H9 (cell line): ENCODE measurements around the gene NR4A2. TPM values are rescaled to one million over a fixed set of nuclear protein-coding genes. Genes with fewer than 3 reads are reported as not detected.

Source experiments
- DNase-seq: peaks from one replicate; pipeline ENCODE4 v3.0.0-alpha.2; 2017
- H2AFZ ChIP-seq: one replicate; pipeline ENCODE4 v1.6.1; 2013; ENCODE audit warnings: mild to moderate bottlenecking, low read length, control low read depth, moderate library complexity
- H2AK5ac ChIP-seq: 2 replicates; pipeline ENCODE4 v1.6.1; 2013; ENCODE audit warnings: low read length, control low read depth, mixed read lengths; ENCODE audit not compliant: insufficient read length
- H2BK120ac ChIP-seq: one replicate; pipeline ENCODE4 v1.6.1; 2013; ENCODE audit warnings: low read depth, mild to moderate bottlenecking, low read length, control low read depth, inconsistent platforms; ENCODE audit not compliant: poor library complexity, severe bottlenecking
- H2BK12ac ChIP-seq: 2 replicates; pipeline ENCODE4 v1.6.1; 2013; ENCODE audit warnings: low read length, control low read depth, mixed read lengths, low read depth; ENCODE audit not compliant: insufficient read length
- H2BK15ac ChIP-seq: 2 replicates; pipeline ENCODE4 v1.6.1; 2013; ENCODE audit warnings: low read depth, low read length, control low read depth
- H2BK20ac ChIP-seq: one replicate; pipeline ENCODE4 v1.6.1; 2013; ENCODE audit warnings: low read depth, mild to moderate bottlenecking, low read length, control low read depth, inconsistent platforms; ENCODE audit not compliant: poor library complexity, severe bottlenecking
- H2BK5ac ChIP-seq: 2 replicates; pipeline ENCODE4 v1.6.1; 2013; ENCODE audit warnings: low read length, control low read depth, mixed read lengths; ENCODE audit not compliant: insufficient read length
- H3K14ac ChIP-seq: 2 replicates; pipeline ENCODE4 v1.6.1; 2013; ENCODE audit warnings: low read length, control low read depth; ENCODE audit not compliant: insufficient read depth
- H3K18ac ChIP-seq: 2 replicates; pipeline ENCODE4 v1.6.1; 2013; ENCODE audit warnings: low read depth, mild to moderate bottlenecking, mixed read lengths, low read length, control low read depth; ENCODE audit not compliant: insufficient read length
- H3K23ac ChIP-seq: 2 replicates; pipeline ENCODE4 v1.6.1; 2013; ENCODE audit warnings: low read length, control low read depth, mixed read lengths, low read depth; ENCODE audit not compliant: insufficient read length
- H3K23me2 ChIP-seq: 2 replicates; pipeline ENCODE4 v1.6.1; 2013; ENCODE audit warnings: low read depth, mild to moderate bottlenecking, mixed read lengths, low read length, control low read depth; ENCODE audit not compliant: insufficient read length, poor library complexity, severe bottlenecking
- H3K27ac ChIP-seq: 2 replicates; pipeline ENCODE4 v1.5.1; 2013; ENCODE audit warnings: low read length, control low read depth, mixed read lengths, low read depth; ENCODE audit not compliant: insufficient read length
- H3K27me3 ChIP-seq: 2 replicates; pipeline ENCODE4 v1.6.1; 2013; ENCODE audit warnings: low read length, control low read depth, inconsistent platforms; ENCODE audit not compliant: insufficient read depth
- H3K4ac ChIP-seq: 2 replicates; pipeline ENCODE4 v1.6.1; 2013; ENCODE audit warnings: low read depth, mild to moderate bottlenecking, control low read depth, inconsistent platforms, low read length, moderate library complexity
- H3K4me1 ChIP-seq: 2 replicates; pipeline ENCODE4 v1.6.1; 2013; ENCODE audit warnings: low read length, control low read depth, inconsistent platforms; ENCODE audit not compliant: insufficient read depth
- H3K4me2 ChIP-seq: 2 replicates; pipeline ENCODE4 v1.6.1; 2013; ENCODE audit warnings: low read length, control low read depth, mixed read lengths; ENCODE audit not compliant: insufficient read length, insufficient read depth
- H3K56ac ChIP-seq: 2 replicates; pipeline ENCODE4 v1.6.1; 2013; ENCODE audit warnings: low read depth, mild to moderate bottlenecking, mixed read lengths, low read length, control low read depth; ENCODE audit not compliant: insufficient read length
- H3K79me1 ChIP-seq: 2 replicates; pipeline ENCODE4 v1.6.1; 2013; ENCODE audit warnings: low read depth, mild to moderate bottlenecking, moderate library complexity, low read length, control low read depth, inconsistent platforms; ENCODE audit not compliant: insufficient read depth, poor library complexity, severe bottlenecking
- H3K79me2 ChIP-seq: 2 replicates; pipeline ENCODE4 v1.6.1; 2013; ENCODE audit warnings: low read length, control low read depth, inconsistent platforms; ENCODE audit not compliant: insufficient read depth
- H3K9ac ChIP-seq: 2 replicates; pipeline ENCODE4 v1.6.1; 2013; ENCODE audit warnings: low read length, control low read depth, mixed read lengths; ENCODE audit not compliant: insufficient read length; ENCODE audit errors: extremely low read depth
- H3K9me3 ChIP-seq: one replicate; pipeline ENCODE4 v1.6.1; 2013; ENCODE audit warnings: low read depth, low read length, inconsistent platforms; ENCODE audit not compliant: control insufficient read depth
- H3T11ph ChIP-seq: one replicate; pipeline ENCODE4 v1.6.1; 2013; ENCODE audit warnings: mild to moderate bottlenecking, low read length, control low read depth, inconsistent platforms
- H4K20me1 ChIP-seq: one replicate; pipeline ENCODE4 v1.6.1; 2013; ENCODE audit not compliant: control insufficient read depth, insufficient read length, insufficient read depth
- H4K5ac ChIP-seq: 2 replicates; pipeline ENCODE4 v1.6.1; 2013; ENCODE audit warnings: low read depth, mild to moderate bottlenecking, mixed read lengths, low read length, control low read depth; ENCODE audit not compliant: insufficient read length
- H4K8ac ChIP-seq: replicated peaks from 2 replicates; pipeline ENCODE4 v1.6.1; 2013; ENCODE audit warnings: low read length, control low read depth, mixed read lengths, low read depth; ENCODE audit not compliant: insufficient read length
- H4K91ac ChIP-seq: 2 replicates; pipeline ENCODE4 v1.6.1; 2013; ENCODE audit warnings: low read depth, mild to moderate bottlenecking, moderate library complexity, mixed read lengths, low read length, control low read depth; ENCODE audit not compliant: insufficient read length
- H3K27ac Mint-ChIP-seq, 3 experiments: 2 replicates in 2 of 3; 3 replicates in 1 of 3; pipeline ENCODE4 v1.8.0; 2020 to 2021; ENCODE audit warnings: mixed read lengths in 3 of 3, mild to moderate bottlenecking in 1 of 3, moderate library complexity in 1 of 3
- H3K27me3 Mint-ChIP-seq: 2 replicates; pipeline ENCODE4 v1.8.0; 2021; ENCODE audit warnings: low read depth, mild to moderate bottlenecking, moderate library complexity, mixed read lengths
- H3K36me3 Mint-ChIP-seq, 3 experiments: 2 replicates in 2 of 3; 3 replicates in 1 of 3; pipeline ENCODE4 v1.8.0; 2020 to 2021; ENCODE audit warnings: low read depth in 3 of 3, mixed read lengths in 3 of 3; ENCODE audit not compliant: insufficient read depth in 1 of 3
- H3K4me1 Mint-ChIP-seq, 2 experiments: 2 replicates each; pipeline ENCODE4 v1.8.0; 2020; ENCODE audit warnings: mixed read lengths in 2 of 2
- H3K4me3 Mint-ChIP-seq, 2 experiments: 2 replicates in 1 of 2; 3 replicates in 1 of 2; pipeline ENCODE4 v1.8.0; 2020 to 2021; ENCODE audit warnings: mild to moderate bottlenecking in 2 of 2, mixed read lengths in 2 of 2, moderate library complexity in 1 of 2
- H3K9me3 Mint-ChIP-seq, 2 experiments: 2 replicates in 1 of 2; 3 replicates in 1 of 2; pipeline ENCODE4 v1.8.0; 2020; ENCODE audit warnings: mild to moderate bottlenecking in 2 of 2, mixed read lengths in 2 of 2, moderate library complexity in 1 of 2
- CTCF ChIP-seq: fragments of 200-600 bp; sonication (generic); conservative IDR thresholded peaks from 3 replicates; pipeline ENCODE4 v1.8.0; 2021; ENCODE audit warnings: antibody characterized with exemption, mild to moderate bottlenecking
- WGBS: extraction: QIAGEN DNeasy Blood & Tissue Kit; methylation state at CpG from one replicate; pipeline ENCODE4 v1.1.7; 2013; ENCODE audit warnings: missing lambda C conversion rate, low lambda C conversion rate, mixed read lengths; ENCODE audit not compliant: insufficient read length; ENCODE audit errors: extremely low coverage; 5-methylcytosine and 5-hydroxymethylcytosine counted together
- total RNA-seq: library from RNA; stranded (reverse); gene quantifications from 2 replicates; pipeline ENCODE4 v1.2.1, GENCODE V29; 2021

NR4A2 gene
- total RNA-seq, 1 experiment from 2014 or later = 2.0 TPM

DNA sequence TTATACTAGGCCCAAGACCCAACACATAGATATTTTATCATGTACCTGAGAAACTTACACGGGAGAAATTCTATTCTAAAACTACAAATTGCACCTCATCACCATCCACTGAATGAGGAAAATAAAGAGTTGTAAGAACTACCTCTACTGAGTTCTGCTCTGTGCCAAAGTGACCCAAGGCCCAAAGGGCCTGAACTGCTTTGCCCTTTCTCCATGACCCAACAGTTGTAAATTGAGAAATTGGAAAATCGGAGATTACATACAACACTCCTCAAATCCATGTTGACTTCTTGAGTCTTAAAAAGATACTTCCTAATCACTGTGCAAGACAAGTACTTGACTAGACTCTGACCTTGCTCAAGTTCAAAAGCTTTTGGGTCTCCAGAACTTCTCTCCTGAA lies 8.8 kb downstream of the NR4A2 start:
- no peak for DNase-seq
- H3K14ac ChIP-seq = no peak overlapping the region
- H3K9me3 Mint-ChIP-seq = peaks cover 2 to 10% of the 10 kb centered on the region in 2 experiments; a peak in 4 of 5 replicates
- H3K4me2 ChIP-seq = no peak overlapping the region
- no peak overlapping the region for H3K4ac ChIP-seq
- no peaks in the 10 kb centered on the region for H3K9me3 ChIP-seq
- WGBS = no CpG with 5 or more reads among the region's 2 CpGs
- peaks cover 10% of the 10 kb centered on the region; the same call in 1 of the 2 replicates for H3K4me1 ChIP-seq
- no peaks in the 10 kb centered on the region for H3K79me1 ChIP-seq
- no peak overlapping the region for H3K18ac ChIP-seq
- H3K27ac Mint-ChIP-seq = no peak overlapping the region; a peak in 1 of 7 replicates
- H2BK15ac ChIP-seq = no peak overlapping the region
- H3K23ac ChIP-seq = no peak overlapping the region
- H3K56ac ChIP-seq = no peak overlapping the region
- no peak overlapping the region for H3K4me3 Mint-ChIP-seq
- no peak overlapping the region for H3K9ac ChIP-seq
- H2AFZ ChIP-seq = no peak overlapping the region
- H2BK120ac ChIP-seq = no peak overlapping the region
- H3K36me3 Mint-ChIP-seq = peaks cover 0 to 4% (median 0%) of the 10 kb centered on the region in 3 experiments; a peak in 5 of 7 replicates
- no peak overlapping the region for H3T11ph ChIP-seq
- no peak overlapping the region for H2BK5ac ChIP-seq
- H3K27me3 Mint-ChIP-seq = peaks cover 84% of the 10 kb centered on the region
- H3K27ac ChIP-seq = no peak overlapping the region
- no peaks in the 10 kb centered on the region for H4K20me1 ChIP-seq
- H3K4me1 Mint-ChIP-seq = peaks cover 37 to 56% of the 10 kb centered on the region in 2 experiments
- no peak for TF ChIP-seq CTCF
- peaks cover 22% of the 10 kb centered on the region for H3K23me2 ChIP-seq
- no peaks in the 10 kb centered on the region for H3K79me2 ChIP-seq
- peaks cover 70% of the 10 kb centered on the region for H3K27me3 ChIP-seq
- H2BK12ac ChIP-seq = no peak overlapping the region
- no peak overlapping the region for H4K8ac ChIP-seq
- H2AK5ac ChIP-seq = no peak overlapping the region
- H4K91ac ChIP-seq = no peak overlapping the region
- H4K5ac ChIP-seq = no peak overlapping the region
- H2BK20ac ChIP-seq = no peak overlapping the region
